ENCODE data around the gene IDH2.
A peak's percentile ranks its signal among the peaks of the same experiment; 100 is the strongest.

DNA sequence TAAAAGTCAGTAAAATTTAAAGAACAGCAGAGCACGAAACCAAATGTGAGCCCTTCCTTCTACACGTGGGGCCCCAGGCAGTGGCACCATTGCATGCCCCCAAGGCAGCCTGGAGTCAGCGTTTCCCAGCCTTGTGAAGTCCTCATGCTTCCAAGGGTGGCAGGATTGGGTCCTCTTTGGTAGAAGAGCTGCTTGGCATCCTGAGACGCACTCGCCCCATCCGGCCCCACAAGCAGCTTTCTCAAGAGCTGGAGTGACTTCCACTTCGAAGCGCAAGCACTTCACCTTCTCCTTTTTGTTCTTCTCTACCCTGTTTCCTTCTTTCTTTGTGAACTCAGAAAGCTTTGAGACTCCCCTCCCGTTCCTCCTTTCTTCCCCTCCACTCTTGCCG is 66.4 kb downstream of the IDH2 start:
- TF ChIP-seq CTCF (IDR thresholded peaks at IDR 0.05) (no peak), POLR2AphosphoS5 (IDR thresholded peaks at IDR 0.05) (peak in 1 of 2 donors; percentile 45), POLR2A (IDR thresholded peaks at IDR 0.05) (no peak), EP300 (IDR thresholded peaks at IDR 0.05) (peak in 1 of 4 donors; percentile 38)

Data from upper lobe of left lung (tissue), 4 donors.